ENCODE results near the gene CYP46A1. TPM values are rescaled to one million over a fixed set of nuclear protein-coding genes. Genes with fewer than 3 reads are reported as not detected.

CYP46A1 gene
- total RNA-seq, 2 donors from 2014 or later: 0.11 TPM; not detected in 1

GRCh38 chr14:99733211-99733539 lies 49.1 kb downstream of the CYP46A1 start:
- no peaks in the 10 kb centered on the region for H3K36me3 Mint-ChIP-seq
- H3K4me1 Mint-ChIP-seq (ENCODE audit: low read depth in 2 of 2): no peaks in the 10 kb centered on the region
- no peak overlapping the region for H3K27ac Mint-ChIP-seq
- peaks cover 8 to 22% of the 10 kb centered on the region in 2 donors for H3K27me3 Mint-ChIP-seq
- DNase-seq (ENCODE audit: low spot score): no peak
- no peak for ATAC-seq
- no peaks in the 10 kb centered on the region for H3K9me3 Mint-ChIP-seq
- no peak overlapping the region for H3K4me3 Mint-ChIP-seq

DNA sequence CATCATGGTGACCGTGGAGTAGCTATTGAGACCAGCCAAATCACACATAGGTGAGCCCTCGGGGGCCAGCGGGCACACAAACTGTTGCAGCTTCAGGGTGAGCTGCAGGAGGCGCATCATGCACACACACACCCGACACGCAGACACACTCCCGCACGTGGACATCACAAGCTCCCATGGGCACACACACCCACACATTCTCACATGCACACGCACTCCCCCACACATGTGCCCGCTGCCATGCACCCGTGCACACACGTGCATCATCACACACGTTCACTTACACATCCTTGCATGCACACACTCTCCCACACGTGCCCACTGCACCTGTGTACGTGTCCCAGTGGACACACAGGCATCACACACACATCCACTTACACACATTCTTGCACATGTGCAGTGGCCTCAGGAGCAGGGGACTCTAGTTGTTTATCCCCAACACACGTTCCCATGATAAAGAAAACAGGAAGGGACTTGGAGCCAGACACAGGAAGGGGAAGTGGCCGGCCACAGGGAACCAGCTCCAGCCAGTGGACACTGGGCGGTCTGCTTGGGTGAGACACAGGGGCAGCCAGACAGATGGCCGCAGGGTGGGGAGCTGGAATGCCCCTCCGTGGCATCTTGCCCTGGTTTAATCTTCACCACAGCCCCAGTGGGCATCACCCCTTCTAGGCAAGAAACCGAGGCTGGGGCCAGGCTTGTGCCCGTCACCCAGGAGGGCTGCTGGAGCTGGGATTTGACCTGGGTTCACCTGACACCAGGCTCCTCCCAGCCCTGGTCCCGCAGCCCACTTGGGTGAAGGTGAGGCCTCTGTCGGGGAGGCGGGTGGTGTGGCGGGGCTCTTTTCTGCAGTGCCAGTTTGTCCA lies 49.7 kb downstream of the CYP46A1 start:
- H3K27me3 Mint-ChIP-seq: peaks cover 8 to 21% of the 10 kb centered on the region in 2 donors
- no peaks in the 10 kb centered on the region for H3K9me3 Mint-ChIP-seq
- DNase-seq (ENCODE audit: low spot score) (no peak), ATAC-seq (no peak)
- H3K4me3 Mint-ChIP-seq: no peak overlapping the region
- H3K4me1 Mint-ChIP-seq (ENCODE audit: low read depth in 2 of 2): no peaks in the 10 kb centered on the region
- no peak overlapping the region for H3K27ac Mint-ChIP-seq
- H3K36me3 Mint-ChIP-seq: no peaks in the 10 kb centered on the region

DNA sequence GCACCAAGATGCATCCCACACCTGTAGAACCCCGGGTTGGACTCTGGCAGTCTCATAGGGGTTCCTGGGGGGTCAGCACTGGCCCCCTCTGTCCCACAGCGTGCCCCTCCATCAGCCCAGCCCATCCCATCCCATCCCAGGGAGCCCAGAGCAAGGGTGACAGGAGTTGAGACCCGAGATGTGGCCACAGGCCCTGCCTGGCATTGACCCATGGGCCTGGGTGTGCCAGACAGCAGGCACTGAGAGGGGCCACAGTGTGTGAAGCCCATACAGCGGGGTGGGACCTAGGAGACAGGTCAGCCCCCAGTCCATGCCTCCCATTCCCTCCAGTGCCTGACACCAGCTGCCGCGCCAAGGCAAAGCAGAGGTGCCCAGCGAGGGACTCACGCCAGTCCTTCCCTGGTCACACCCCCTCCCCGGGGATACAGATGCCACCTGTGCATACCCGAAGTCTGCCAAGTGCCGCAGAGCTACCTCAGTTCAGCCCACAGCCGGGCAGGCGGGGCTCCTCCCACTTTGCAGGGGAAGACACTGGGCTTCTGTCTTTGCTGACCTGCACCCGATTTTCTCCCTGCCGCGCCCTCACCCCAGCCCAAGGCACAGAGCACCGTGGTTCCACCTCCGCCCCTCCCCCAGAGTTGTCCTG lies 50.4 kb downstream of the CYP46A1 start:
- Mint-ChIP-seq H3K4me3 (no peak overlapping the region), H3K27ac (no peak overlapping the region), H3K27me3 (peaks cover 8 to 24% of the 10 kb centered on the region in 2 donors), H3K9me3 (no peaks in the 10 kb centered on the region), H3K36me3 (no peaks in the 10 kb centered on the region), H3K4me1 (ENCODE audit: low read depth in 2 of 2) (no peaks in the 10 kb centered on the region)
- DNase-seq (ENCODE audit: low spot score): peak; percentile 49
- no peak for ATAC-seq

GRCh38 chr14:99735189-99736135 lies 51.4 kb downstream of the CYP46A1 start:
- Mint-ChIP-seq H3K27ac (no peak overlapping the region), H3K9me3 (no peaks in the 10 kb centered on the region), H3K4me3 (no peak overlapping the region), H3K27me3 (peaks cover 8 to 29% of the 10 kb centered on the region in 2 donors), H3K36me3 (no peaks in the 10 kb centered on the region), H3K4me1 (ENCODE audit: low read depth in 2 of 2) (no peaks in the 10 kb centered on the region)
- DNase-seq (ENCODE audit: low spot score) (no peak), ATAC-seq (no peak)

DNA sequence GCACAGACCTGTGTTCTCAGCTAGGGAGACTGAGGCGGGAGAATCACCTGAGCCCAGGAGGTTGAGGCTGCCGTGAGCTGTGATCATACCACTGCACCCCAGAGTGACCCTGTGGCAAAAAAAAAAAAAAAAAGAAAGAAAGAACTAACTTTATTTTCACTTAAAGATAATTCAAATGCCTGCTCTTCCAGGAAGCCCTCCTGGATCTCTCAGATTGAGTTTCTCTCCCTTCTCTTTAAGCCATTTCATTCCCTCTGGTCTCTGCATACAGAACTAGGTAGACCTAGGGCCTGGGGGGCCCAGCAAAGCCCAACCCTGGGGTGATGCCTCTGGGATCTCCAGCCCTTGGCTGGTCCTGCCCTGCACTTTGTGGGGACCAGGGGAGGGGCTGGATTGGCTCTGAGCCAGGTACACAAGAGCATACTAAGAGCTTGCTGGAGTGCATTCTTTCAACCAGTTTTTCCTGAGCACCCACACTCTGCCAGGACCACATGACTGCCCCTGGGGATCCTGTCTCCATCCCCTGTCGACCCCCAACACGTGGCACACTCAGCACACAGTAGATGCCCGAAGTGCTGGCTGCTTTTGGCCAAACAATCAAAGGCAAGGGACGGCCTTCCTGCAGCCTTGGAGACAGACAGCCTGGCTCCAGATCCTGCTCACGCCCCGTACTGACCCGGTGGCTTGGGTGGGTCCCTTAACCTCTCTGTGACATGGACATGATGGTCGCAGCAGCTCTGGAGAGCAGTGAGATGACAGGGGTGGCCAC lies 52.7 kb downstream of the CYP46A1 start:
- DNase-seq (ENCODE audit: low spot score): no peak
- Mint-ChIP-seq H3K27ac (no peak overlapping the region), H3K9me3 (no peaks in the 10 kb centered on the region), H3K4me3 (no peak overlapping the region), H3K27me3 (peaks cover 8 to 33% of the 10 kb centered on the region in 2 donors), H3K36me3 (no peaks in the 10 kb centered on the region), H3K4me1 (ENCODE audit: low read depth in 2 of 2) (no peaks in the 10 kb centered on the region)
- no peak for ATAC-seq

GRCh38 chr14:99737451-99737951 lies 53.4 kb downstream of the CYP46A1 start:
- no peak overlapping the region for H3K27ac Mint-ChIP-seq
- no peaks in the 10 kb centered on the region for H3K4me1 Mint-ChIP-seq (ENCODE audit: low read depth in 2 of 2)

GRCh38 chr14:99737956-99738667 lies 54.0 kb downstream of the CYP46A1 start:
- Mint-ChIP-seq H3K4me3 (no peak overlapping the region), H3K27ac (no peak overlapping the region), H3K27me3 (peaks cover 8 to 30% of the 10 kb centered on the region in 2 donors), H3K4me1 (ENCODE audit: low read depth in 2 of 2) (no peaks in the 10 kb centered on the region), H3K36me3 (no peaks in the 10 kb centered on the region), H3K9me3 (no peaks in the 10 kb centered on the region)
- peak; percentile 13 for DNase-seq (ENCODE audit: low spot score)
- no peak for ATAC-seq

More at GRCh38 chr14:99737451-99737951, 53.4 kb downstream of the CYP46A1 start:
- no peaks in the 10 kb centered on the region for H3K36me3 Mint-ChIP-seq
- no peak overlapping the region for H3K4me3 Mint-ChIP-seq
- H3K9me3 Mint-ChIP-seq: no peaks in the 10 kb centered on the region
- peaks cover 8 to 30% of the 10 kb centered on the region in 2 donors for H3K27me3 Mint-ChIP-seq
- ATAC-seq (peak; percentile 11 to 22), DNase-seq (ENCODE audit: low spot score) (peak; percentile 44)

DNA sequence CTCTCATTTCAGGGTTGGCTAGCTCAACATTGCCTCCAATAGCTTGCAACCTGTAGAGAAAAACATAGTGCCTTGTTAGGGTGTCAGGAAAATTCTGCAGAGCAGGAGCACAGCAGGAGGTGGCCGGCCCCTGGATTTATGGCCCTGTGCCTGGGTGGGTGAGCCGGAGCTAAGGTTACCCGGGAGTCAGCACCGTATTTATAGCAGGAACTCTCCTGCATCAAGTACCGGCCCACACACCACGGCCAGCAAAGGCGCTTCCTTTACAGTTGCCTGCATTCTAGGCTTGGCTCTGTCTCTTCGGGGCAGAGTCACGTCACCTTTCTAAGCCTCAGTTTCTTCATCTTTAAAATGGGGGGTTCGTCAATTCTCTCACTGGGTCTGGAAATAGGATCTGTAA lies 56.3 kb downstream of the CYP46A1 start:
- H3K27me3 Mint-ChIP-seq: peaks cover 7 to 26% of the 10 kb centered on the region in 2 donors
- no peaks in the 10 kb centered on the region for H3K36me3 Mint-ChIP-seq
- no peaks in the 10 kb centered on the region for H3K4me1 Mint-ChIP-seq (ENCODE audit: low read depth in 2 of 2)
- no peak overlapping the region for H3K27ac Mint-ChIP-seq
- H3K4me3 Mint-ChIP-seq: no peak overlapping the region
- no peak for ATAC-seq
- no peak for DNase-seq (ENCODE audit: low spot score)
- H3K9me3 Mint-ChIP-seq: no peaks in the 10 kb centered on the region

DNA sequence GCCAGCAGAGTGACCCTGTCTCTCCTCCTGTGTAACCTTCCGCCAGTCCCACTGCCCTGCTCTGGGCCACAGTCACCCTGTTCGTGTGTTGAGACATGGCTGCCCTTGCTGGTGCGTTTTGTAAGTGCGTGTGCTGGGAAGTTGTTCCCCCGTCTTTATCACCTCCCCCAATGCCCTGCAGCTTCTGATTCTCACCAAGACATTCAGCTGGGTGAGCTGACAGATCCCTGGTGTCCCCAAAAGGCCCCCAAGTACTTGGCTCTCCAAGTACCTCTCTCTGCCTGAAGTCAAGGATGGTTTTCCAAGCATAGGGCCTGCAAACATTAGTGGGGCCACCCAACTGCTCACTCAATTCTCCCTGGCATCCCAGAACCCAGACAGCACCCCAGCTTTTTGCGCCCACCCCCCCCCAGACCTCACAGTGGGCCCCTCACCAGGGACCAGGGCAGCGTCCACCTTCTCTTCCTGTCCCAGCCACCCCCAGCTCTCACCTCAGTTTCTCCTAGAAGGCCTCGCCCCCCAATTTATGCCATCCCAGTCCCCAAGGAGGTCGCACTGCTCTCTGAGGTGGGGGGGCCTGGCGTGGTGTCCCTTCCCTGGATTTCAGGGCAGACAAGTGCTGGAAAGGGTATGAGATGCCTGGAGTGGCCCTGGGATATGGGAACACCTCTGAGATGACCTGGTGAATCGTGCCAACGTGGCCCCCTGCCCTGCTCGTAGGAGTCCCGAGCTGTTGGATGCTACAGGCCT lies 57.3 kb downstream of the CYP46A1 start:
- no peaks in the 10 kb centered on the region for H3K36me3 Mint-ChIP-seq
- no peaks in the 10 kb centered on the region for H3K9me3 Mint-ChIP-seq
- no peak overlapping the region for H3K27ac Mint-ChIP-seq
- H3K4me3 Mint-ChIP-seq: no peak overlapping the region
- H3K4me1 Mint-ChIP-seq (ENCODE audit: low read depth in 2 of 2): peaks cover 0 to 2% of the 10 kb centered on the region in 2 donors
- no peak for ATAC-seq
- peaks cover 15 to 25% of the 10 kb centered on the region in 2 donors for H3K27me3 Mint-ChIP-seq
- no peak for DNase-seq (ENCODE audit: low spot score)

DNA sequence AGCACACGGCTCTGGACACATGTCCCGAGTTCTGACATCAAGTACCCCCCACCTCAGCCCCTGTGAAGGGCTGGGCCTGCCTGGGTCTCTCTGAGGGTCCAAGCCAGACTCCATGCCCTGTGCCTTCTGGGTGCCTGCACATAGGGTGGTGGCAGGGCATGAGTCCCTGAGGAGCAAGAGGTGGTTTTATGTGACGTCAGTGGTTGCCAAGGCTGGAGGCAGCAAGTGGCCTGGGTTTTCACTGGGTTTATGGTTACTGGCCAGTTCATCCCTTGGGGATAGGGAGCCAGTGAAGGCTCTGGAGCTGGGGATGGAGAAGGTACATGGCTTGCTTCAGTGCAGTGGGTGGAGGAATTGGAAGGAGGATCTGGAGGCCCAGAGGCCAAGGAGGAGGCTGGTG lies 58.0 kb downstream of the CYP46A1 start:
- Mint-ChIP-seq H3K4me3 (no peak overlapping the region), H3K4me1 (ENCODE audit: low read depth in 2 of 2) (peaks cover 0 to 2% of the 10 kb centered on the region in 2 donors), H3K27ac (no peak overlapping the region), H3K36me3 (no peaks in the 10 kb centered on the region), H3K27me3 (peaks cover 15 to 20% of the 10 kb centered on the region in 2 donors), H3K9me3 (no peaks in the 10 kb centered on the region)
- ATAC-seq (no peak), DNase-seq (ENCODE audit: low spot score) (no peak)

DNA sequence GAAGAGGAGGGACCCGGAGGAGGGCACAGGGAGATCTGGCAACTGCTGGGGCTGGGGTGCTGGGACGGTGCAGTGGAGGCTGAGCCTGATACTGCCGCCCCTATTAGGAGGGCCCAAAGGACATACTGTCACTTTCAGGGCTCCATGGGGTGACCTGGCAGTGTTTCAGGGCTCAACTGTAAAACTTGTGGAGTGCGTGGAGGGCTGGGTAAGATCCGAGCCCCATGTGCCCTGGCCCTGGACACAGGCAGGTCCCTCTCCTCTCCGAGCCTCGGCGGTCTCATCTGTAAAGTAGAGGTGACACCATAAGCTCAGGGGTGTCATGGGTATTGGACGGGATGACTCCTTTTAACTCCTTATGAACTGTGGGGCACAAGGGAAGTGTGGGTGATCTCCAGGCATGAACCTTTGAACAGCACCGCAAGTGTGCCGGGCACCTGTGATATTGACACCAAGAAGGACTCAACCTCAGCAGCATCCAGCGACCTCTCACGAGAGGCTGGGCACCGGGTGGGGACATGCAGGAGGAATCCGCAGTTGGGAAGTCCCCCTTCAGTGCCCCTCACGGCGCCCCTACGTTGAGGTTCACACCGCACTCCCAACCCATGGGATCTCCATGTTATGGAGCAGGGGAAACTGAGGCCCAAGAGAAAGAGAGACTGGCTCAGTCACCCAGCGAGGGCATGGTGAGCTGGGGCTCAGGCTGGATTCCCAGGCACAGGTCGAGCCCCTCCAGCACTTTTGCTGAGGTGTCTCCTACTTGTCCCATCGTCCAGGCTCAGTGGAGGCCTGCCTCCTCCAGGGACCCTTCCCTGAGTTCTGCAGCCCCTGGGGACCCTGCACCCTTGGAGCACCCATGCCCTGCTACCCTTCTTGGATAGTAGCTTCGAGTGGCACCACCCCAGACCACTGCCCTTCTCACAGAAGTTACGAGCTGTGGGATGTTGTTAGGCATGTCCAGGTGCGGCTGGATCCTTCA lies 58.7 kb downstream of the CYP46A1 start:
- H3K27me3 Mint-ChIP-seq: peaks cover 15 to 20% of the 10 kb centered on the region in 2 donors
- peaks cover 0 to 2% of the 10 kb centered on the region in 2 donors for H3K4me1 Mint-ChIP-seq (ENCODE audit: low read depth in 2 of 2)
- ATAC-seq (no peak), DNase-seq (ENCODE audit: low spot score) (no peak)
- no peak overlapping the region for H3K4me3 Mint-ChIP-seq
- H3K27ac Mint-ChIP-seq: no peak overlapping the region
- no peaks in the 10 kb centered on the region for H3K9me3 Mint-ChIP-seq
- no peaks in the 10 kb centered on the region for H3K36me3 Mint-ChIP-seq

Data from natural killer cell treated with Interleukin-12 subunit alpha and Interleukin-12 subunit beta and Interleukin-15 and Interleukin-18, amount 100 ng/mL, for 72 hours (primary cell).